Right ventricle myocardium superior (tissue), 1 donor: Measurements from ENCODE around the gene SPATA33. TPM values are rescaled to one million over a fixed set of nuclear protein-coding genes. Genes with fewer than 3 reads are reported as not detected.

Experiments
- ATAC-seq: fragments of 200-7000 bp; cut with Tn5 transposase; one replicate; pipeline ENCODE4 v1.9.1; 2020; ENCODE audit warnings: mild to moderate bottlenecking; ENCODE audit not compliant: poor library complexity
- DNase-seq: peaks from one replicate; pipeline ENCODE4 v3.0.0-alpha.2; 2020
- intact Hi-C: fragments of 100-400 bp; cut with DNase I; formaldehyde crosslinking; loops from one replicate; pipeline ENCODE4 v1.11.2; 2022
- long read RNA-seq: library from polyadenylated mRNA; unstranded; transcript quantifications from one replicate; pipeline ENCODE4 v2.0.0, GENCODE V29; 2021
- total RNA-seq: library from RNA; stranded (reverse); fragmentation: NEBNext Ultra II Directional; extraction: Animal tissue kit (Norgen Biotek cat#: 25700); gene quantifications from one replicate; pipeline ENCODE4 v1.2.1, GENCODE V29; 2021
- donor health status: DM: no; HTN: yes; CAD: no; lungs with severe emphysema.

Gene SPATA33
- total RNA-seq: 1.9 TPM
- long read RNA-seq, partial matches to known transcripts: 0 of 3 reads
- long read RNA-seq, other reads (novel, unspliced or antisense): 1 of 3 reads

DNA sequence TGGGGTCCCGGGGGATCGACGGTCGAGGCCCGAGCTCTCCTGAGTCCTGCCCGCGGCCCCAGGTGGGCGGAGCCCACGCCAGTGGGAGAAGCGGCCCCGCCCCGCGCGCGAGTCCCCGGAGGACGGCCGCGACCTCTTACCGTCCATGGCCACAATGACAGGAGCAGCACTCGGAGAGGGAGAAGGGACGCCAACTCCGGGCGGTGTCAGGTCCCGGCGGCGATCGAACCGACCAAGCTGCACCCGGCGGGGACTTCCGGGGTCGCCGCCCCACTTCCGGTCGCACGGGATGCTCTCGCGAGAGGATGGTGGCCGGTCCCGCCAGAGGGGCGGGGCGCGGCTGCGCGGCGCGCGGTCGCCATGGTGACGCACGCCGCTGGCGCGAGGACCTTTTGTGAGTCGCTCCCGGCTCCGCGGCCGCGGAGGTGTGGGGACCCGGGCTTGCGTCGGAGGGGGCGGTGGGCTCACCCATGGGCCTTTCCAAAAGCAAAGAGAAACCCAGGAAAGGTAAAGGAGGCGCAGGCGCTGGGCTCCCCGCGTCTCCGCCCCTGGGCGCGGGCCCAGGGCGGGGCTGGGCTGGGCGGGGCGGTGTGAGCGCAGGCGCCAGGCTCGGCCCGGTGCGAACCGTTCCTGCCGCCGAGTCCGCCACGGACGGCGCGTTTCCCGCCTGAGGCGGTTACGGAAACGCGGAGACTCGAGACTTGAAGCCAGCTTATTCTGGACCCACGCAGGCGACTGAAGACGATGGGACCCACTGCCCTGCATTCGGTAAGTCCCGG, at the start of gene SPATA33, which contains the start of gene CHMP1A:
TSS of gene SPATA33 (plus strand) at position 395 of the 779 bp plus-strand sequence. CDS start at position 471, 76 bp downstream.
TSS of gene CHMP1A (minus strand) at position 267 of the 779 bp plus-strand sequence. CDS start at position 147, 120 bp downstream.
- peak; percentile 94 for DNase-seq
- peak; percentile 99 for ATAC-seq
- intact Hi-C loops: no loop called here

- intact Hi-C loops: no loop called here
- no peak for DNase-seq
- no peak for ATAC-seq
Measured at GRCh38 chr16:89607937-89608740, 49.5 kb upstream of the SPATA33 start.

DNA sequence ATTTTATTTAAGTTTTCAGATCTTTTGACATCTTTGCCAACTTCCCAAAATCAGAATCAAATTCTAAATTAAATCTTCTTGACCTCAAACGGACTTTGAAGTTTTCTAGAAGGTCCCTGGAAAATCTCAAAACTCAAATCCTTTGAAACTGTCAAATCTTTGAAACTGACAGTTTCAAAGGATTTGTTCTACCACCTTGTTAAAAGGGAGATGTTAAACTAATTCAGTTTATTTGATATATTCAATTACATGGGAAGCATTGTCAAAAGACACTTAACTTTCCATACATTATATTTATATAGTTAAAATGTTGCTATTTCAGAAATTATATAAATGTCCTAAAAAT, 47.6 kb upstream of the SPATA33 start:
- intact Hi-C loops: no loop called here
- no peak for DNase-seq
- ATAC-seq: no peak

DNA sequence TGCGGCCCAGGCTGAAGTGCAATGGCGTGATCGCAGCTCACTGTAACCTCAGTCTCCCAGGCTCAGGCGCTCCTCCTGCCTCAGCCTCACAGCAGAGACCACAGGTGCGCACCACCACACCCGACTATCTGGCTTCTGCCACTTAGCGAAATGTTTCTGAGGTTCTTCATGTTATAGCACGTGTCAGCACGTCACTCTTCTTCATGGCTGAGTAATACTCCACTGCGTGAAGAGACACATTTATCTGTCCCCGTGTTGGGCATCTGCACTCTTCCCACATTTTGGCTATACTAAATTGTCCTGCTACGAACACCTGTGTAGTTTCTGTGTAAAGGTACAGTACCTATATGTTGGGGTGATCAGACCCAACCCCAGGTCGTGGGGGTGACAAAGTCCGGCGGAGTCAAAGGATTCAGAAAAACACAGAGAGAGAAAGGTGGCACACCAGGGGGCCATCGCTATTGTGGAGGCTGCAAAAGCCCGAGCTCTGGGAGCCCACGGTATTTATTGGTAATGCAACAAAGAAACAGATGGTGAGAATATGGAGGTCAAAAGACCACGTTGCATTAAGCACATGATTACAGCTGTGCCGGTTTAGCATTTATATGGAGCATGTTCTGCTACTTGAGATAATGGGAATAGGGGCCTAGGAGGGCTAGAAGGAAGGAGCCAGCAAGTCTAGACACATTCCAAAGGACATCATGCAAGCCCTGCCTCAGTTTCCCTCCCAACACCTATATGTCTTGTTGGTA, 45.0 kb upstream of the SPATA33 start:
- ATAC-seq (no peak), DNase-seq (no peak)
- intact Hi-C loops: no loop called here

DNA sequence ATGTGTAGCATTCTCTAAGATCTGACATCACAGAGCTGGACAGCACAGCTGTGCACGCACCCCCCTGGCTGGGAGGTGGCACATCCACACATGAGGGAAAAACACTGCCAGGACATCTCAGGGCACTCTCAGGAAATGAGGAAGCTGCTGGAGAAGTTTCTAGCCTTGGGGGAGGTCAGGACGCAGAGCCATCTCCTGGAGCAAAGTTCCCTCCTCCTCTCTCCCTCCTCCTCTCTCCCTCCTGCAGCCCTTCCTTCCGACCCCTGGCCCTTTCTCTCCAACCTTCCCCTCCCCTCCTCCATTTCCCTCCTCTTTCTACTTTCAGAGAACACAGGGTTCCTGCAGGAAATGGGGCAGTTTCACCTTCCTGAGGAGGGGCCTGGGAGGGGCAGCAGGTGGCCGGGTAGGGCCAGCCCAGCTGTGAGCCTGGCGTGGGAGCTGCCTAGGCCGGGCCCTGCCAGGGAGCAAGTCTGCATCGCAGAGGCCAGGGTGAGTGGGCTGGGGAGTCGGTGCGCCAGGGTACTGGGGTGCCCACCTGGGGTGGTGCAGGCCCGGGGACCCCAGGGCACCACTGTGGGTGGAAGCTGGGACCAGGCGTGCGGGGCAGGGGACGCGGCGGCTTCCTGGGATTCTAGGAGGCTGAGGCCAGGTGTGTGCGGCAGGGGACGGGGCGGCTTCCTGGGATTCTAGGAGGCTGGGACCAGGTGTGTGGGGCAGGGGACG, 44.2 kb upstream of the SPATA33 start, which contains the start of gene DPEP1:
TSS of gene DPEP1 (plus strand) at position 412 of the 723 bp plus-strand sequence. CDS start 16,769 bp downstream, outside the sequence.
- intact Hi-C loops: no loop called here
- ATAC-seq (no peak), DNase-seq (no peak)

DNA sequence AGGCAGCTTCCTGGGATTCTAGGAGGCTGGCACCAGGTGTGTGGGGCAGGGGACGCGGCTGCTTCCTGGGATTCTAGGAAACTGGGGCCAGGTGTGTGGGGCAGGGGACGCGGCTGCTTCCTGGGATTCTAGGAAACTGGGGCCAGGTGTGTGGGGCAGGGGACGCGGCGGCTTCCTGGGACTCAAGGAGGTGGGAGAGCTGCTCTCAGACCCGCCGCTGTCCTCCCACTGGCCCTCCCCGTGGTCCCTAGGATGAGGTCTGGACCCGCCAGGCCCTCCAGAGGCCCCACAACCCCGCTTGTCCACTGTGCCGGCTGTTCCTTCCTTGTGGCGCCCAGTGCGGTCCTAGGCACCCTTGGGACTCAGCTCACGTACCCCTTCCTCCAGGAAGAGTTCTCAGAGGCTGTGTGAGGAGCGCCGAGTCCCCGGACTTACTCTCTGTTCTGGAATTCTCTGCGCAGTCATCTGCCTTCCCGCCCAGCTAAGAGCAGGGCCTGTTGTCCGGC, 43.6 kb upstream of the SPATA33 start:
- ATAC-seq (no peak), DNase-seq (no peak)
- intact Hi-C loops: no loop called here

DNA sequence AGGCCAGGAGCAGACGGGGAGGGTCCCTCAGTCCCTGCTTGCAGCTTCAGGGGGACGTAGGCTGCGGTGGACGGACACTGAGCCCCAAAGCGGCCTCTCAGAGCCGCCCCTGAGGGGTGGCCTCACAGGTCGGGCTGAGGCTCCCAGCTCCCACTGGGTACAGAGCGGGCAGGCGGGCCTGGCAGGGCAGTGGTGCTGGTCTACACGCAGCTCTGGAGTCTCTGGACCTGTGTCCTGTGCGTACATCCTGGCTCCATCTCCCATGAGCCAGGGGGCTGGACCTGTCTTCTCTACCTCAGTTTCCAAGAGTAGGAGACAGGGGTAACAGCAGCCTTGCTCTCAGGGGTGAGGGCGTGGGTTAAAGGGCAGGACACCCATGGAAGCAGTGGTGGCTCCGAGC, 42.5 kb upstream of the SPATA33 start:
- ATAC-seq (no peak), DNase-seq (no peak)
- intact Hi-C loops: no loop called here

DNA sequence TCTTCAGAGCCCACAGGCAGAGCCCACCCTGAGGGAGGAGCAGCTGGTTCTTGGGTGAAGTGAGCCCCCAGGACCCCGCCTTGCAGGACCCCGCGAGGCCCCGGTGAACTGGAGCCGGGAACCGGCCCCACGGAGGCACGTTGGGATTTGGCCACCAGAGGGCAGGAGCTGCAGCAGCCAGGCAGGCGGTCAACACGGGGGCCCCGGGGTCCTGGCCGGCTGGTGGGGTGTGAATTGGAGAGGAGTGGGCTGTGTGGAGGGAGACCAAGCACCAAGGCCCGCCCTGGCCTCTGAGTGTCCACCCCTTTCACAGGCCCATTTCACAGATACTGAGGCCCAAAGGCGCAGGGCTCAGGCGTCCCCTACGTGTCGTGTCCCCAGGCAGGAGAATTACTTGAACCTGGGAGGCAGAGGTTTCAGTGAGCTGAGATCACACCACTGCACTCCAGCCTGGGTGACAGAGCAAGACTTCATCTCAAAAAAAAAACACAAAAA, 42.0 kb upstream of the SPATA33 start:
- DNase-seq (no peak), ATAC-seq (no peak)
- intact Hi-C loops: no loop called here

DNA sequence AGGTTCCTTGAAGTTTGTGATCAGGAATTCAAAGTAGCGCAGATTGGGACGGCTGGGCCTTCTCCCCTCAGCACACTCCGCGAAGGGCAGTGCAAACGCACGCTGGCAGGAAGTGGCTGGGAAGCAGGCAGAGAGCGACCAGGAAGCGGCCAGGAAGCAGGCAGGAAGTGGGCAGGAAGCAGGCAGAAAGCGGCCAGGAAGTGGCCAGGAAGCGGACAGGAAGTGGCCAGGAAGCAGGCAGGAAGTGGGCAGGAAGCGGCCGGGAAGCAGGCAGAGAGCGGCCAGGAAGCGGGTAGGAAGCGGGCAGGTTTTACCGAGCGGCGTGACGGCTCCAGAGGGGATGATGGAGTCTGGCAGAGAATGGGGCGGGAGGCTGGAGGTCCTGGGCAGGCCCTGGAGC, 41.0 kb upstream of the SPATA33 start:
- ATAC-seq (no peak), DNase-seq (no peak)
- intact Hi-C loops: no loop called here

- no peak for ATAC-seq
- no peak for DNase-seq
- intact Hi-C loops: no loop called here
Measured at GRCh38 chr16:89617036-89617435, 40.6 kb upstream of the SPATA33 start.

GRCh38 chr16:89618109-89618998, 39.3 kb upstream of the SPATA33 start:
- ATAC-seq (no peak), DNase-seq (no peak)
- intact Hi-C loops: no loop called here

GRCh38 chr16:89619840-89620239, 37.8 kb upstream of the SPATA33 start:
- ATAC-seq (no peak), DNase-seq (no peak)
- intact Hi-C loops: no loop called here

DNA sequence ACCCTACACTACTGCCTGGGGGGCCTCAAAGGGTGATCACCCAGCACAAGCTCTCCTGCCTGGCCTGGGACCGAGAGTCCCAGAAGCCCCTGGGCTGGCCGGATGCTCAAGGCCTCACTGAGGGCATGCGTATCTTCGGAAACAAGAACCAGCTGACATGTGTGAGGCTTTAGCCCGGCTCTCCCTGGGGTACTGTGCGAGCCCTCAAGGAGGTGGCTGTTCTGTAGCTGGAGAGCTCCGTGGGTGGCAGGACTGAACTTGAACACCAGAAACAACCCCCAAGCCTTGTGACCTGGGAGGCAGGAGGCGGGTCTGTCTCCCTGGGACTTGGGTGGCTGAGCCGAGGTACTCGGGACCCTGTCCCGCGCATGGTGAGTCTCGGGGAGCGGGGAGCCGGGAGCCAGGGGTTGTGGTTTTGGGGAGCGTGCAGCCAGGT, 37.2 kb upstream of the SPATA33 start:
- ATAC-seq: no peak
- intact Hi-C loops: no loop called here
- DNase-seq: no peak

- intact Hi-C loops: no loop called here
- ATAC-seq (no peak), DNase-seq (no peak)
Measured at GRCh38 chr16:89621136-89621697, 36.4 kb upstream of the SPATA33 start.

DNA sequence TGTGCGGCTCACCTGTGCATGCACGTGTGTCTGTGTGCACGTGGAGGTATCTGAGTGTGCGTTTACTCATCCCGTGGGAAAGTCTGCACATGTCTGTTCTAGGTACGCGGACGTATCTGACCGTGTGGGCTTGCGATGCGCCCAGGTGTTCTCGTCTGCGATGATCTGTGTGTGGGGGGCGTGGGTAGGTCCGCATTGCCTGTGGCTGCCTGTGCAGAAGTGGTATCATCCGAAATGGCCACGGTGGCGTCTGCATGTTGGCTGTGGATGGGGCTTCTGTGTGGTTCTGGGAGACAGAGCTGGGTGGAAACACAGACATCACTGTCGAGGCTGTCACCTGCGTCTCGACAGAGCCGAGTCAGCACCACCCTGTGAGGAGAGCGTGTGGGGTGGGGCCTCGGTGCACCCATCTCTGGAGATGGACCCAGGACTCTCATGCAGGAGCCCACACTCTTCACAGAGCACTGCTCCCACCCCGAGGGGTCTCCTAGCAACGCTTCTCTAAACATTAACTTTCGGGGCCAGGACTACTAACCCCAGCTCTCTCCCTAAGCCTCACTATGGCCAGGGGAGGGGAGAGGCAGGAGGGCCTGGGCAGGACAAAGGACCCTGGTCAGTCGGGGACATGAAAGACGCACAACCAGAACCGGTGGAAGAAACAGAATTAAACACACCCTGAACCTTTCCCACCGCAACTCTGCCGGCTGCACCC, 35.8 kb upstream of the SPATA33 start:
- ATAC-seq: no peak
- intact Hi-C loops: no loop called here
- DNase-seq: no peak
